Measurements from ENCODE around the gene MEAK7.

The MEAK7 gene

GRCh38 chr16:84466692-84467091, 37.8 kb downstream of the MEAK7 start:
- DNase-seq (ENCODE audit: low spot score), result no peak

- DNase-seq (ENCODE audit: low spot score), result no peak
Observed at GRCh38 chr16:84465154-84465553, 39.3 kb downstream of the MEAK7 start.

DNA sequence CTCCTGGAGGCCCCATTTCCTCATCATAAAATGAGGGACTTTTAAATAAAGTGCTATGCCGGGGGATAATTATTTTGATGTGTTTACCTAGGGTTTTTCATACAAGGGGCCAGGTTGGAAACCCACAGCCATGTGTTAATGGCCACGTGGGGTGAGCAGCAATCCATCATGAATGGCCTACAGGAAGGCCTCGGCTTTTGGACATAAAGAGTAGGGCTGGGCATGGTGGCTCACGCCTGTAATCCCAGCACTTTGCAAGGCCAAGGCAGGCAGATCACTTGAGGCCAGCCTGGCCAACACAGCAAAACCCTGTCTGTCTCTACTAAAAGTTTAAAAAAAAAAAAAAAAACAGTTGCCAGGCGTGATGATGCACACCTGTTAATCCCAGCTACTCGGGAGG, 40.3 kb downstream of the MEAK7 start:
- no peak for DNase-seq (ENCODE audit: low spot score)

DNA sequence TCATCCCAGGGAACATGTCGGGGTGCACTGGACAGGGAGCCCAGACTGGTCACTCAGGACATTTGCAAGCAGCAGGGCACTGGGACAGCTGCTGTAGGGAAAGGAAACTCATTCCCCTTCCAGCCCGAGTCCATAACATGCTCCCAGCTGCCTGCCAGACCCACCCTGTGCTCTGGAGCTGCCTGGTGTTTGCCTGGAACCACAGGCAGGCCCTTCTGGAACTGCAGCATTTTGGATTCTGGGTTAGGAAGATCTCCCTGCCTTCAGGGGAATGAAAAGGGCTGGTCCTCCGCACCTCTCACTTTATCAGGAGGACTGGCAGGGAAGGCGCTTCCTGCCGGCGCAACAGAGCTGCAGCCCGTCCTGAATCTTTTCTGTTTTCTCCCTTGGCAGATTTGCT, 41.2 kb downstream of the MEAK7 start:
- DNase-seq (ENCODE audit: low spot score), result no peak

DNA sequence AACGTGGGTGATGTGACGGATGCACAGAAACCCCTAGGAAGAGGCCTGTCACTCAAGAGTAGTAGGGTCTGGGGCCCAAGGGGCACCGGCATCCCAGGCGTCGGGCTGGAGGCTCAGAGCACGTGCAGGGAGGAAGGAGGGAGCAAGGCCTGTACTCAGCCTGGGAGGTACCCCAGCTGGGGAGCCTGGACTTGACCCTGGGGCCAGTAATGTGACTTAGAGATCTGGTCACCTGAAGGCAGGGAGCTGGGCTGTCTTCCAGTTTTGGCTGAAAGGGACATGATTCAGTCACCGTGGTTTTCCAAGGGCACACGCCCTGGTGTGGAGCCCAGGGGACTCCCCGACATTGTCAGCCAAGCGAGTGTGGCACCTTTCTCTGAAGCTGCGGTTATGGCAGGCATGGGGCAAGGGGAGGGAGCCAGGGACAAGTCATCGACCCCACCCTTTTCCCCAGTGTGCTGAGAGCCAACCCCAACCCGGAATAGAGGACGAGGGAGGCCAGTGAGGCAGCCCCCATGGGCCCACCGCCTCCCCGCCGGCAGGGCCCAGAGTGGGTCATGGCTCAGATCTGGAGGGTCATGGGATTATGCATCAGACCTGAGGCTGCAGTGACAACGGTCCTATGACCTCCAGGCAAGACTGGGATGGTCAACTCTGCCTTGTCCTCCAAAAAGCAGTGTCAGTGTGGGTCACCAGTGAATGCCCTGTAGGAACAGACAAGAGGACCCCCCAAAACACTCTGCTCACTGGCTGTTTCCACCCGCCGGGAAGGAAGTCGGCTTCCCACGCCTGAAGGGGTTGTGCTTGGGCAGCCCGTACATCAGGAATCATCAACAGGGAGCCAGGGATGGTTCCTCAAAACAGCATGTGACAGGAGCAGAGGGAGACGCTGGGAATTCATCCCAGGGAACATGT, 41.9 kb downstream of the MEAK7 start:
- no peak for DNase-seq (ENCODE audit: low spot score)

GRCh38 chr16:84461413-84462295, 42.8 kb downstream of the MEAK7 start:
- DNase-seq (ENCODE audit: low spot score), result no peak

DNA sequence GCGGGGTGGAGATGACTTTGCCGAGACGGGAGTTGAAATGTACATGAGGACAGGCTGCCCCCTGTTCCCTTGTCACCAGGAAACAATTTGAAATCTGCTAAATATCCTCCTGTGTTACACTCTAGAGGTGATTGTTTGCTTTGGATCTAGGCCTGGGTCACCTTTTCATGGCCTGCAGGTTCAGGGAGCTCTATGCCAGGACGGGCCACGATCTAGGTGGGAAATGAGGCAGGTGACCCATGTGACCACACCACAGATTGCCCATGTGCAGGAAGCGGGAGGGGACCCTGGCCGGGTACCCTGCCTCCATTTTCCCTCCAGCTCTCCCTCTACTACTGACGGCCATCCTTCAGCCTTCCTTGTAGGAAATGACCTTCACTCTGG, 43.4 kb downstream of the MEAK7 start:
- no peak for DNase-seq (ENCODE audit: low spot score)

DNA sequence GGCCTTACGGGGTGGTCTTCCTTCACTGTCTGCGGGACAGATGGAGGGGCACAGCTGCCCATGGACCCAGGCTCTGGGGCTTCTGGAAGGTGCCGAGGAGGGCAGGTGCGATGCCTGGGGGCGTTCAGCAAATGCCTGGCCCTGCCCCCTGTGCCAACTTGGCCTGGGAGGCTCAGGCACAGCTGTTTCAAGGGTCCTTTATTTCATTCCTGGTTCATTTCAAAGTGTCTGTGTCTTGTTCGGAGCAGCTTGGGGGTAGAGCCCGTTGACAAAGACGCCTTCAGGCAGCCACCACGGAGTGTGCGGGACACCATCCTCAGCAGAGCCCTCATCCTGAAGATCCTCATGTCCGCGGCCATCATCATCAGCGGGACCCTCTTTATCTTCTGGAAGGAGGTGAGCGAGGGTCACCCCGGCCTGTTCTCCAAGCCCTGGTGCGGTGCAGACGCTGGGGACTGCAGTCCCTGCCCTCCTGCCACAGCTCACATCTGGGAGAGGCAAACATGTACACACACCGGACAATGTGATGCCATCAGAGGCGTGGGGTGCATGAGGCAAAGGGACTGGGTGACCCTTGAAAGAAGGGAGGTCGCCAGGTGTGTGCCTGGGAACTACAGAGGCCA, 43.9 kb downstream of the MEAK7 start:
- no peak for DNase-seq (ENCODE audit: low spot score)

DNA sequence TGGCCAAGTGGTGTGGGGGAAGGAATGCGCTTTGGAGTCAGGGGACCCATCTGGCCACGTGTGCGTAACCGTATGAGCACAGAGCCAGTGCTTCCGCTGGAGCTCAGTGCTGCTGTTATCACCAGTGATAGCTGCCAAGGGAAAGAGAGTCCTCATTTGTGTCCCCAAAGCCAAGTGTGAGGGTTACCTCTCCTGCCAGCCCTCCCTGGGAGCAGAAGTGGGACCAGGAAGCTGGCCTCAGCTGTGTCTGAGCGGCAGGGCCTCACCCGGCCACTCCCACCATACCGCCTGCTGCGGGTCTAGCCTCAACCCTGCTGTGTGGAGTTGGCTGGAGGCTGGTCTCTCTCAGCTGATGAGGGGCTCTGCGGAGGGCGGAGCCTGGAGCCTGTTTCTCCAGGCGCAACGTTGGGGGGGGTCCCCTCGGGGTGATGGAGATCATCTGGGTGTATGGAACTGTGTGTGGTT, 44.5 kb downstream of the MEAK7 start:
- no peak for DNase-seq (ENCODE audit: low spot score)

- no peak for DNase-seq (ENCODE audit: low spot score)
Observed at GRCh38 chr16:84459533-84459894, 44.9 kb downstream of the MEAK7 start.

GRCh38 chr16:84458606-84459532, 45.6 kb downstream of the MEAK7 start:
- DNase-seq (ENCODE audit: low spot score), result no peak

DNA sequence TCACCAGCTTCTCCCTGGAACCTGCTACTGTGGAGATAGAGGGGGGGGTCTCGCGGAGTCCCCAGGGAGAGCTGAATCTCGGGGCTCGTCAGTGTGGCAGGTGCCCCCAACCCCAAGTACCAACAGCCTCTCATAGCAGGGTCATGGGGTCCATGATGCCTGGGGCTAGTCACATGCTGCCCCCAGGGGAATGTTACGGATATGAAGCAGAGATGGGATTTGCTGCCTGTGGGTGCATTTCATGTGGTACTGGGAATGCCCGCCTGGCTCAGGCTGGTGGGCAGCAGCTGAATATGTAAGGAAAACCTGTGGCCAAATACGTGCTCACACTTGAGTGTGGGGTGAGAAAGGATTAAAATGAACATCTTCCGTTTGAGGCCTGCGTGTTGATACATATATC, 49.4 kb downstream of the MEAK7 start:
- DNase-seq (ENCODE audit: low spot score), result no peak

Data from CD4-positive, alpha-beta T cell treated with Interleukin-2 at 100 ng/mL for 4 hours (primary cell).